NCI-H1048 (cell line): ENCODE data around the gene TUBGCP4.

ENCODE experiments used
- DNase-seq: peaks from one replicate; lab custom pipeline; 2025; lab: John Stamatoyannopoulos, UW

TUBGCP4 gene

GRCh38 chr15:43403616-43404015 lies 32.7 kb downstream of the TUBGCP4 start:
- DNase-seq, result no peak

GRCh38 chr15:43404130-43404529 lies 33.2 kb downstream of the TUBGCP4 start:
- no peak for DNase-seq

GRCh38 chr15:43406189-43406588 lies 35.3 kb downstream of the TUBGCP4 start:
- no peak for DNase-seq

GRCh38 chr15:43406808-43407207 lies 35.9 kb downstream of the TUBGCP4 start:
- no peak for DNase-seq

- no peak for DNase-seq
Observed at GRCh38 chr15:43408789-43409188, 37.9 kb downstream of the TUBGCP4 start.

- DNase-seq, result no peak
Observed at GRCh38 chr15:43410572-43411214, 39.8 kb downstream of the TUBGCP4 start.

- DNase-seq, result no peak
Observed at GRCh38 chr15:43412096-43412495, 41.2 kb downstream of the TUBGCP4 start.

- no peak for DNase-seq
Observed at GRCh38 chr15:43414196-43414595, 43.3 kb downstream of the TUBGCP4 start.

- DNase-seq, result no peak
Observed at GRCh38 chr15:43420435-43420834, 49.5 kb downstream of the TUBGCP4 start.

GRCh38 chr15:43420876-43421275 lies 50.0 kb downstream of the TUBGCP4 start:
- no peak for DNase-seq

GRCh38 chr15:43423793-43424192 lies 52.9 kb downstream of the TUBGCP4 start:
- DNase-seq, result no peak

GRCh38 chr15:43429687-43430086 lies 58.8 kb downstream of the TUBGCP4 start:
- no peak for DNase-seq

GRCh38 chr15:43433165-43433564 lies 62.3 kb downstream of the TUBGCP4 start:
- no peak for DNase-seq

- no peak for DNase-seq
Observed at GRCh38 chr15:43433661-43434303, 62.9 kb downstream of the TUBGCP4 start.

GRCh38 chr15:43434446-43434845 lies 63.5 kb downstream of the TUBGCP4 start:
- no peak for DNase-seq

GRCh38 chr15:43436395-43436794 lies 65.5 kb downstream of the TUBGCP4 start:
- no peak for DNase-seq

GRCh38 chr15:43439268-43439667 lies 68.4 kb downstream of the TUBGCP4 start:
- no peak for DNase-seq

GRCh38 chr15:43440721-43441281 lies 69.9 kb downstream of the TUBGCP4 start:
- no peak for DNase-seq

GRCh38 chr15:43441316-43441715 lies 70.4 kb downstream of the TUBGCP4 start:
- DNase-seq, result no peak

- DNase-seq, result no peak
Observed at GRCh38 chr15:43446344-43446743, 75.4 kb downstream of the TUBGCP4 start.

- no peak for DNase-seq
Observed at GRCh38 chr15:43449981-43450380, 79.1 kb downstream of the TUBGCP4 start.
